ENCODE results near the gene HOXA10.

Gene HOXA10

DNA sequence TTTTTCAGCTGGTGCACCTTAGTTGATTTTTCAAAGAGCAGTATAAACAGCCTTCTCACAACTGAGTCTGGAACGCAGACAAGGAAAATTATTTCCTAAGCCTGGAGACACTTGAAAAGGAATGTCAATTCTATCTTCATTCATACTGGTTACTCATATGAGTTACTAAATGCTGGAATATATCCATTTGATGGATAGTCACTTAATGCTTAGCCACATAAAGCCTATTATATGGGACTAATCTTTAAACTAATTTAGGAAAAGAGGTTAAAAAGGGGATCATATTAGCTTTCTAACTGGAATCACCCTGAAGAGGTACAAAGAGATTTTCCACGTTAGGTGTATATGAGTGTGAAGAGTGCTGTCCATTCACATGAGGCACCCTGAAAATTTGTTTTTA, 41.9 kb downstream of the HOXA10 start:
- TF ChIP-seq TAF1 (IDR thresholded peaks at IDR 0.05; ENCODE audit: borderline replicate concordance, insufficient read depth, low read length) (no peak), SIN3A (IDR thresholded peaks at IDR 0.05; ENCODE audit: borderline replicate concordance, insufficient read depth, low read length) (no peak), FOXP2 (optimal IDR thresholded peaks at IDR 0.05; ENCODE audit: borderline replicate concordance, extremely low read depth, extremely low read length, insufficient read depth) (no peak), POLR2AphosphoS5 (IDR thresholded peaks at IDR 0.05; ENCODE audit: low read depth, low read length) (no peak)
- TF ChIP-seq, protein P1, sequence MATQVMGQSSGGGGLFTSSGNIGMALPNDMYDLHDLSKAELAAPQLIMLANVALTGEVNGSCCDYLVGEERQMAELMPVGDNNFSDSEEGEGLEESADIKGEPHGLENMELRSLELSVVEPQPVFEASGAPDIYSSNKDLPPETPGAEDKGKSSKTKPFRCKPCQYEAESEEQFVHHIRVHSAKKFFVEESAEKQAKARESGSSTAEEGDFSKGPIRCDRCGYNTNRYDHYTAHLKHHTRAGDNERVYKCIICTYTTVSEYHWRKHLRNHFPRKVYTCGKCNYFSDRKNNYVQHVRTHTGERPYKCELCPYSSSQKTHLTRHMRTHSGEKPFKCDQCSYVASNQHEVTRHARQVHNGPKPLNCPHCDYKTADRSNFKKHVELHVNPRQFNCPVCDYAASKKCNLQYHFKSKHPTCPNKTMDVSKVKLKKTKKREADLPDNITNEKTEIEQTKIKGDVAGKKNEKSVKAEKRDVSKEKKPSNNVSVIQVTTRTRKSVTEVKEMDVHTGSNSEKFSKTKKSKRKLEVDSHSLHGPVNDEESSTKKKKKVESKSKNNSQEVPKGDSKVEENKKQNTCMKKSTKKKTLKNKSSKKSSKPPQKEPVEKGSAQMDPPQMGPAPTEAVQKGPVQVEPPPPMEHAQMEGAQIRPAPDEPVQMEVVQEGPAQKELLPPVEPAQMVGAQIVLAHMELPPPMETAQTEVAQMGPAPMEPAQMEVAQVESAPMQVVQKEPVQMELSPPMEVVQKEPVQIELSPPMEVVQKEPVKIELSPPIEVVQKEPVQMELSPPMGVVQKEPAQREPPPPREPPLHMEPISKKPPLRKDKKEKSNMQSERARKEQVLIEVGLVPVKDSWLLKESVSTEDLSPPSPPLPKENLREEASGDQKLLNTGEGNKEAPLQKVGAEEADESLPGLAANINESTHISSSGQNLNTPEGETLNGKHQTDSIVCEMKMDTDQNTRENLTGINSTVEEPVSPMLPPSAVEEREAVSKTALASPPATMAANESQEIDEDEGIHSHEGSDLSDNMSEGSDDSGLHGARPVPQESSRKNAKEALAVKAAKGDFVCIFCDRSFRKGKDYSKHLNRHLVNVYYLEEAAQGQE (IDR thresholded peaks at IDR 0.05; ENCODE audit: insufficient read depth in 1 of 2, low read depth in 2 of 2, low read length in 2 of 2): no peak

- TF ChIP-seq, protein P1 (IDR thresholded peaks at IDR 0.05; ENCODE audit: insufficient read depth in 1 of 2, low read depth in 2 of 2, low read length in 2 of 2): no peak
- TF ChIP-seq TAF1 (IDR thresholded peaks at IDR 0.05; ENCODE audit: borderline replicate concordance, insufficient read depth, low read length) (no peak), SIN3A (IDR thresholded peaks at IDR 0.05; ENCODE audit: borderline replicate concordance, insufficient read depth, low read length) (no peak), POLR2AphosphoS5 (IDR thresholded peaks at IDR 0.05; ENCODE audit: low read depth, low read length) (no peak), FOXP2 (optimal IDR thresholded peaks at IDR 0.05; ENCODE audit: borderline replicate concordance, extremely low read depth, extremely low read length, insufficient read depth) (no peak)
Measured at GRCh38 chr7:27131390-27131819, 42.7 kb downstream of the HOXA10 start.

DNA sequence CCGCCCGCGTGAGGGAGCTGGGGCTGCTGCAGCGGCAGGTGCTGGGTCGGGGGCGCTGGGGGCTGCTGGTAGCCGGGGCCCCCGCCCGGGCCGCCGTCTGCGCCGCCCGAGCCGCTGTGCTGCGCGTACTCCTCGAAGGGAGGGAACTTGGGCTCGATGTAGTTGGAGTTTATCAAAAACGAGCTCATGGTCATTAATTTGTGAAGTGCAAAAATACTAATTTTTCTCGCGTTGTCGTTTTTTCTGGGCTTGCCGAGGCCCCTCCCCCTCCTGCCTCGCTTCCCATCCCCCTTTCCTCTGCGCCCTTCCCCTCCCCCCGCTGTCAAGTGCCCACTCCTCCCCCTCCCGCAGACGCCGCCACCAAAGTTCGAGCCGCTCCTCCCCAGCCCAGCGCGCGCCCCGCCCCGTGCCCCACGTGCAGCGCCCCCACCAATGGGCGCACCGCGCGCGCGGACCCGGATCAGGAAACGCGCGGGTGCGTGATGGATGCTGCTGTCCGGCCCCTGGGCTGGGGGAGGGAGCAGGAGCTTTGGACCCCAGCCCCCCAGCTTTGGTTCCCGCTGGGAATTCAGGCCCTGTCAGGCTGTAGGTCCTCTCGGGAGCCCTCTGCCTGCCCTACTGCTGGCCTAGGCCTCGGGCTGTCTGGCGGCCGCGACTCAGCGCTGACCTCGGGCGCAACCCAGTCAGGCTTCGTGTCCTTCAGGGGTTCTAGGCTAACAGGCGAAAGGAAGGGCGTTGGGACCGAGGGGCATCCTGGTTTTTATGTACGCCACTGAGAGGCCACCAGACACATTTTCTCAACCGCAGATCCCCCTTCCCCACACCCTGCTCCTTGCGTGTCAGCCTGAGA, 43.4 kb downstream of the HOXA10 start, which contains the start of gene HOXA4:
HOXA4 (minus strand) TSS at position 218 of the 850 bp plus-strand sequence; CDS start at position 194, 24 bp downstream.
- TF ChIP-seq, protein P1 (IDR thresholded peaks at IDR 0.05; ENCODE audit: insufficient read depth in 1 of 2, low read depth in 2 of 2, low read length in 2 of 2): no peak
- no peak for TF ChIP-seq SIN3A (IDR thresholded peaks at IDR 0.05; ENCODE audit: borderline replicate concordance, insufficient read depth, low read length)
- no peak for TF ChIP-seq TAF1 (IDR thresholded peaks at IDR 0.05; ENCODE audit: borderline replicate concordance, insufficient read depth, low read length)
- TF ChIP-seq FOXP2 (optimal IDR thresholded peaks at IDR 0.05; ENCODE audit: borderline replicate concordance, extremely low read depth, extremely low read length, insufficient read depth): no peak
- TF ChIP-seq POLR2AphosphoS5 (IDR thresholded peaks at IDR 0.05; ENCODE audit: low read depth, low read length): no peak

DNA sequence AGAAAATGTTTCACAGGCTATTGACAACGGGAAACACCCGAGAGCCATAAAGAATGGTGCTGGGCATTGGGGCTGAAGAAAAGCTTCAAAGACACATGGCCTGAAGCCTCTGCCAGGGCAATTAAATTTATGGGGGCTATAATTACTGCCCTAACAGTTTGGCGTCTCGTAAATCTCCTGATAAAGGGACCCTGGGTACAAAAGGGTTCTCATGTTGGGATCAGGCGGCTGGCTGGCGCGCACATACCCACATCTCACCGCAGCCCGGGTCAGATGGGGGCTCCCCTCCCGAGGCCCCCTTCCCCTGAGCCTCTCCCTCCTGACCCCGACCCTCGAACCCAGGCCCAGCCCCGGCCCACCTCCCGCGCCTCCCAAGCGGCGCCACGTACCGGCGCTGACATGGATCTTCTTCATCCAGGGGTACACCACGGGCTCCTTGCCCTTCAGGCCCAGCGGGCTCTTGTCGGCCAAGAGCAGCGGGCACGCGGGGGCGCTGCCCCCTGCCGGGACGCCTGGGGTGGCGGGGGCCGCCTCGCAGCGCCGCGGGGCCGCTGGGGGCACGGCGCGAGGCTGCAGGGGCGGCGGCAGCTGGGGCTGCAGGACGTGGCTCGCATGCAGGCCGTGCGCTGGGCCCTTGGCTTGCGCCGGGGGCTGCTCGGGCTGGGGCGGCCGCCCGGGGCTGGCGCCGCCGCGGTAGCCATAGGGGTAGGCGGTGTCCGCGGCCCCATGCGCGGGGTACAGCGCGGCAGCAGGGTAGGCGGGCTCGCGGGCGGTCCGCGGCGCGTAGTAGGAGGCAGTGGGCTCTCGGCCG, 44.2 kb downstream of the HOXA10 start:
- TF ChIP-seq TAF1 (IDR thresholded peaks at IDR 0.05; ENCODE audit: borderline replicate concordance, insufficient read depth, low read length): no peak
- TF ChIP-seq SIN3A (IDR thresholded peaks at IDR 0.05; ENCODE audit: borderline replicate concordance, insufficient read depth, low read length): no peak
- TF ChIP-seq POLR2AphosphoS5 (IDR thresholded peaks at IDR 0.05; ENCODE audit: low read depth, low read length): no peak
- no peak for TF ChIP-seq FOXP2 (optimal IDR thresholded peaks at IDR 0.05; ENCODE audit: borderline replicate concordance, extremely low read depth, extremely low read length, insufficient read depth)
